ENCODE results near the gene TET1. TPM values are rescaled to one million over a fixed set of nuclear protein-coding genes. Genes with fewer than 3 reads are reported as not detected.

TET1 gene
- total RNA-seq, 1 experiment from 2014 or later = 53.4 TPM

- no peak overlapping the region for H3K4me2 ChIP-seq (ENCODE audit: insufficient read depth, insufficient read length, low read length)
- no peaks in the 10 kb centered on the region for H4K20me1 ChIP-seq (ENCODE audit: control insufficient read depth, insufficient read depth, insufficient read length)
- no peak overlapping the region for H2BK12ac ChIP-seq (ENCODE audit: insufficient read length, low read depth, low read length)
- H3K79me2 ChIP-seq (ENCODE audit: insufficient read depth, low read length) = no peaks in the 10 kb centered on the region; the same call in 1 of the 2 replicates
- no peak overlapping the region for H2BK120ac ChIP-seq (ENCODE audit: low read depth, low read length, poor library complexity, severe bottlenecking)
- H2BK20ac ChIP-seq (ENCODE audit: low read depth, low read length, poor library complexity, severe bottlenecking) = no peak overlapping the region
- TF ChIP-seq, protein P1, sequence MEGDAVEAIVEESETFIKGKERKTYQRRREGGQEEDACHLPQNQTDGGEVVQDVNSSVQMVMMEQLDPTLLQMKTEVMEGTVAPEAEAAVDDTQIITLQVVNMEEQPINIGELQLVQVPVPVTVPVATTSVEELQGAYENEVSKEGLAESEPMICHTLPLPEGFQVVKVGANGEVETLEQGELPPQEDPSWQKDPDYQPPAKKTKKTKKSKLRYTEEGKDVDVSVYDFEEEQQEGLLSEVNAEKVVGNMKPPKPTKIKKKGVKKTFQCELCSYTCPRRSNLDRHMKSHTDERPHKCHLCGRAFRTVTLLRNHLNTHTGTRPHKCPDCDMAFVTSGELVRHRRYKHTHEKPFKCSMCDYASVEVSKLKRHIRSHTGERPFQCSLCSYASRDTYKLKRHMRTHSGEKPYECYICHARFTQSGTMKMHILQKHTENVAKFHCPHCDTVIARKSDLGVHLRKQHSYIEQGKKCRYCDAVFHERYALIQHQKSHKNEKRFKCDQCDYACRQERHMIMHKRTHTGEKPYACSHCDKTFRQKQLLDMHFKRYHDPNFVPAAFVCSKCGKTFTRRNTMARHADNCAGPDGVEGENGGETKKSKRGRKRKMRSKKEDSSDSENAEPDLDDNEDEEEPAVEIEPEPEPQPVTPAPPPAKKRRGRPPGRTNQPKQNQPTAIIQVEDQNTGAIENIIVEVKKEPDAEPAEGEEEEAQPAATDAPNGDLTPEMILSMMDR (conservative IDR thresholded peaks at IDR 0.05) = no peak
- no peak overlapping the region for H2BK5ac ChIP-seq (ENCODE audit: insufficient read length, low read length)
- no peak overlapping the region for H3T11ph ChIP-seq (ENCODE audit: low read length)
- no peaks in the 10 kb centered on the region for H3K27me3 ChIP-seq (ENCODE audit: insufficient read depth, low read length)
- no peaks in the 10 kb centered on the region for H3K9me3 Mint-ChIP-seq
- H3K4me1 Mint-ChIP-seq = peaks cover 3 to 5% of the 10 kb centered on the region in 2 experiments; a peak in 3 of 4 replicates
- no peak overlapping the region for H3K27ac Mint-ChIP-seq
- H3K23me2 ChIP-seq (ENCODE audit: insufficient read length, low read depth, low read length, poor library complexity, severe bottlenecking) = no peaks in the 10 kb centered on the region
- H3K4me1 ChIP-seq (ENCODE audit: insufficient read depth, low read length) = no peaks in the 10 kb centered on the region
- no peak overlapping the region for H3K23ac ChIP-seq (ENCODE audit: insufficient read length, low read depth, low read length)
- no peak overlapping the region for H3K18ac ChIP-seq (ENCODE audit: insufficient read length, low read depth, low read length)
- H4K5ac ChIP-seq (ENCODE audit: insufficient read length, low read depth, low read length) = no peak overlapping the region
- H4K91ac ChIP-seq (ENCODE audit: insufficient read length, low read depth, low read length) = no peak overlapping the region
- no peaks in the 10 kb centered on the region for H3K9me3 ChIP-seq (ENCODE audit: control insufficient read depth, low read depth, low read length)
- no CpG with 5 or more reads among the region's 8 CpGs for WGBS (ENCODE audit: extremely low coverage, insufficient read length, low lambda C conversion rate)
- H2BK15ac ChIP-seq (ENCODE audit: low read depth, low read length) = no peak overlapping the region
- no peak overlapping the region for H2AFZ ChIP-seq (ENCODE audit: low read length)
- no peak overlapping the region for H3K4me3 Mint-ChIP-seq
- no peak overlapping the region for H4K8ac ChIP-seq (replicated peaks; ENCODE audit: insufficient read length, low read depth, low read length)
- H2AK5ac ChIP-seq (ENCODE audit: insufficient read length, low read length) = no peak overlapping the region
- no peak overlapping the region for H3K56ac ChIP-seq (ENCODE audit: insufficient read length, low read depth, low read length)
- no peak overlapping the region for H3K9ac ChIP-seq (ENCODE audit: extremely low read depth, insufficient read length, low read length)
- no peak overlapping the region for H3K4ac ChIP-seq (ENCODE audit: low read depth, low read length)
- no peak overlapping the region for H3K14ac ChIP-seq (ENCODE audit: insufficient read depth, low read length)
- no peaks in the 10 kb centered on the region for H3K27me3 Mint-ChIP-seq (ENCODE audit: low read depth)
- DNase-seq = no peak
- H3K36me3 Mint-ChIP-seq (ENCODE audit: insufficient read depth in 1 of 3, low read depth in 3 of 3) = peaks cover 51 to 89% (median 84%) of the 10 kb centered on the region in 3 experiments
- H3K79me1 ChIP-seq (ENCODE audit: insufficient read depth, low read depth, low read length, poor library complexity, severe bottlenecking) = peaks cover 9% of the 10 kb centered on the region
- H3K27ac ChIP-seq (ENCODE audit: insufficient read length, low read depth, low read length) = no peak overlapping the region
Observed at GRCh38 chr10:68732651-68733050, 172.5 kb downstream of the TET1 start.
